ENCODE measurements around the gene CTSZ. TPM values are rescaled to one million over a fixed set of nuclear protein-coding genes. Genes with fewer than 3 reads are reported as not detected.

The CTSZ gene
- total and polyA plus RNA-seq, 10 of the 15 experiments (the other 5 are each of a cell fraction or from before 2014, with no cell fraction given) = 6.0 to 301 (median 154) TPM

GRCh38 chr20:58950603-58951002 lies 56.5 kb downstream of the CTSZ start:
- in situ Hi-C loops (cut with MboI) = no loop called here
- ATAC-seq (no peak), DNase-seq (ENCODE audit: low read depth, low spot score) (no peak), FAIRE-seq (no peak)
- Histone ChIP-seq H3K27ac (ENCODE audit: control insufficient read depth, insufficient read depth) (no peak overlapping the region), H3K9ac (ENCODE audit: control insufficient read depth, insufficient read depth, low read length) (no peak overlapping the region), H3K79me2 (ENCODE audit: control insufficient read depth, insufficient read depth, low read length) (no peaks in the 10 kb centered on the region), H3K4me1 (ENCODE audit: control insufficient read depth, insufficient read depth, low read length) (peaks cover 4% of the 10 kb centered on the region; the same call in 1 of the 2 replicates), H3K4me3 (no peak overlapping the region), H3K9me3 (replicated peaks; ENCODE audit: control insufficient read depth, insufficient read depth, low read length) (no peaks in the 10 kb centered on the region), H4K20me1 (ENCODE audit: control insufficient read depth, insufficient read depth) (no peaks in the 10 kb centered on the region), H3K4me2 (ENCODE audit: control insufficient read depth, insufficient read depth) (no peak overlapping the region), H3K27me3 (replicated peaks in 1 of 2; ENCODE audit: control insufficient read depth in 2 of 2, insufficient read depth in 2 of 2, low read length in 1 of 2) (no peaks in the 10 kb centered on the region), H2AFZ (ENCODE audit: control insufficient read depth, low read depth, low read length) (no peak overlapping the region), H3K36me3 (ENCODE audit: control insufficient read depth in 2 of 2, insufficient read depth in 2 of 2, low read length in 1 of 2) (no peaks in the 10 kb centered on the region)
- ChIA-PET CTCF (interaction anchor here (1.1 kb wide), 1 partner anchor 24 kb away, joined by 3 read pairs; no protein-coding TSS in a partner anchor), POLR2A (no interaction called here), RAD21 (ENCODE audit: unreplicated experiment) (interaction anchor here (1.0 kb wide), 1 partner anchor 54 kb away, joined by 3 read pairs; no protein-coding TSS in a partner anchor), SMC1A (ENCODE audit: uncharacterized antibody, unreplicated experiment) (interaction anchor here (1.0 kb wide), 1 partner anchor 64 kb away, joined by 4 read pairs; no protein-coding TSS in a partner anchor)
- TF ChIP-seq DPF2 (IDR thresholded peaks at IDR 0.05) (no peak), PBX3 (IDR thresholded peaks at IDR 0.05; ENCODE audit: insufficient replicate concordance, low read depth, low read length) (no peak), CTCF (IDR thresholded peaks at IDR 0.05 in 2 of 3, conservative IDR thresholded peaks at IDR 0.05 in 1 of 3; ENCODE audit: control insufficient read depth in 2 of 3, extremely low read depth in 1 of 3, insufficient read depth in 1 of 3, low read depth in 3 of 3, low read length in 3 of 3) (no peak), MTA2 (IDR thresholded peaks at IDR 0.05; ENCODE audit: low read depth) (no peak), ATF2 (IDR thresholded peaks at IDR 0.05; ENCODE audit: low read length) (no peak), WRNIP1 (IDR thresholded peaks at IDR 0.05; ENCODE audit: borderline replicate concordance, low read depth, low read length) (no peak), NFYB (IDR thresholded peaks at IDR 0.05; ENCODE audit: insufficient read depth, low read depth, low read length) (no peak), PAX8 (IDR thresholded peaks at IDR 0.05) (no peak), E4F1 (IDR thresholded peaks at IDR 0.05; ENCODE audit: borderline replicate concordance, partially characterized antibody) (no peak), CBFB (IDR thresholded peaks at IDR 0.05; ENCODE audit: low read depth) (no peak), RELA (IDR thresholded peaks at IDR 0.05; ENCODE audit: borderline replicate concordance, partially characterized antibody) (no peak), SPI1 (IDR thresholded peaks at IDR 0.05; ENCODE audit: borderline replicate concordance, insufficient read depth, low read depth, low read length) (no peak), MTA3 (IDR thresholded peaks at IDR 0.05; ENCODE audit: borderline replicate concordance, low read length) (no peak)
- 70% methylated on average over 5 of the region's 5 CpGs for WGBS (ENCODE audit: insufficient coverage, insufficient replicate concordance, low lambda C conversion rate, missing lambda C conversion rate)
- no TSS peak for BruUV-seq (replicated peaks)
- intact Hi-C loops (cut with micrococcal nuclease; ENCODE audit: unreplicated experiment) = no loop called here

All from GM12878 (cell line).